Aortic smooth muscle cell (primary cell): ENCODE data around the gene RMND5B. TPM values are rescaled to one million over a fixed set of nuclear protein-coding genes. Genes with fewer than 3 reads are reported as not detected.

Experiments
- total RNA-seq: library from RNA; depleted of rRNA; stranded (reverse); fragments of >200 nt; gene quantifications from 2 replicates; pipeline ENCODE4 v1.2.3, GENCODE V29; 2014

RMND5B gene, protein sequence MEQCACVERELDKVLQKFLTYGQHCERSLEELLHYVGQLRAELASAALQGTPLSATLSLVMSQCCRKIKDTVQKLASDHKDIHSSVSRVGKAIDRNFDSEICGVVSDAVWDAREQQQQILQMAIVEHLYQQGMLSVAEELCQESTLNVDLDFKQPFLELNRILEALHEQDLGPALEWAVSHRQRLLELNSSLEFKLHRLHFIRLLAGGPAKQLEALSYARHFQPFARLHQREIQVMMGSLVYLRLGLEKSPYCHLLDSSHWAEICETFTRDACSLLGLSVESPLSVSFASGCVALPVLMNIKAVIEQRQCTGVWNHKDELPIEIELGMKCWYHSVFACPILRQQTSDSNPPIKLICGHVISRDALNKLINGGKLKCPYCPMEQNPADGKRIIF
- total RNA-seq, result 25.6 and 28.8 TPM in 2 replicates

DNA sequence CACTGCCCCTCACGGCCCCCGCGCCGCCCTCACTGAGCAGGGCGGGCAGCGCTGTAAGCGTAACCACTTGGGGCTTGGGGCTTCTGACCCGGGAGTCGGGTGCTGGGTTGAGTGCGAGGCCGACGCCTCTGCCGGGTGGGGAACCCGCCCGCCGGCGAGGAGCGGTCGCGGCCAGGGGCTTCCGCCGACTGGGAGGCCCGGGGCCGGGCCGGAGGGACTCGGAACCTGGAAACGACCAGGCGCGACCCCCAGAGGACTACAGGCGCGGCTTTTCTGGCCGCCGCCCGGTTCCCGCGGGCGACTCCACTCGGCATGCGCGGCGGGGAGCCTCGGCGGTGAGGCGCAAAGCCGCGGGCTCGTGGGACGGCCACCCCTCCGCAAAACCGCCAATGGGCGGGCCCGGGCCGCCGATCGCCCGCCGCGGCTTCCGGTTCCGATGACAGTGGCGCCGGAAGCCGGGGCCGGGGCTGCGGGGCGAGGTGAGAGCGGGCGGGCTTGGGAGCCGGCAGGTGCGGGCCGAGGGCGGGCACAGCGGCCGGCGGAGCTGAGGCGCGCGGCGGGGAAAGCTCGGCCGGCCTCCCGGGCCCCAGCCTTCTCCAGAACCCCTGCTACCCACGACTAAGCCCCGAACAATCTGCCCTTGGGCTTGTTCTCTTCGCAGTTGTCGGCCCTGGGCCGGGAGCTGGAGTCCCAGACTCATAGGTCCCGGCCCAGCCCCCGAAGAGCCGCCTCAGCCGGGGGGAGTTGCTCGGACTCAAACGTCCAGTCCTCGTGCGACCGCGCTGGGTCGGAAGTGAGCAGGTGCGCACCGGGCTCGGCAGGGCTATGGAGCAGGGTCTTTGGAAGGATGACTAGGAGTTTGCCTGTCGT is at the start of gene RMND5B:
Gene RMND5B (plus strand): TSS at position 439 of the 870 bp plus-strand sequence. CDS start 7,106 bp downstream, outside the sequence.

DNA sequence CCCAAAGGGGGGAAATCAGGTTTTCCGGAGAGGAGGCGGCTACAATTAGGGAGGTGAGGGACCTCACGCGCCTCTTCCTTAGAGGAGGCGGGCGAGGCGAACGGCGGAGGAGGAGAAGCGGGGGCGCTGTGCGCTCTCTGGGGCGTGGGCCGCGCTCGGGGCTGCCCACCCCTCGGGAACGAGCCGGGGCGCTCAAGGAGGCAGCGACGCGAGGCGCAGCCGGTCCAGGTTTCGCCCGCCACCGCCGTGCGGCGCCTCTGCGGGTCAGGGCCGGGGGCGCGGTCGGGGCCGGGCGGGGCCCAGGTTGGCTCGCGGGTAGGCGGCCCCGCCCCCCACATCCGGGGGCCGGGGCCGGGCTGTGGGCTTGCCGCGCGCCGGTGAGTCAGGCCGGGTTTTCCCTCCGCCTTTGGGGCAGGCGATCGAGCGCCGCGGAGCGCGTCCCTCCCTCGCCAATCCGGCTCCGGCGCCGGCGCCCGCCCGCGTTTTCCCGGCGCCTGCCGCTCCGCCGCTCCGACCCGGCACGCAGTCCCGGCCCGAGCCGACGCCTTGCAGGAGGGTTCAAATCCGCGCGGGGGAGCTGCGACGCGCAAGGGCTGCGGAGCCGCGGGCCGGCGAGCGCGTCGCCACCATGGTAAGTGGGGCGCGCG is 17.6 kb upstream of the RMND5B start, which contains the start of gene N4BP3:
Gene N4BP3 (plus strand): TSS at position 392 of the 647 bp plus-strand sequence. CDS start 6,052 bp downstream, outside the sequence.

DNA sequence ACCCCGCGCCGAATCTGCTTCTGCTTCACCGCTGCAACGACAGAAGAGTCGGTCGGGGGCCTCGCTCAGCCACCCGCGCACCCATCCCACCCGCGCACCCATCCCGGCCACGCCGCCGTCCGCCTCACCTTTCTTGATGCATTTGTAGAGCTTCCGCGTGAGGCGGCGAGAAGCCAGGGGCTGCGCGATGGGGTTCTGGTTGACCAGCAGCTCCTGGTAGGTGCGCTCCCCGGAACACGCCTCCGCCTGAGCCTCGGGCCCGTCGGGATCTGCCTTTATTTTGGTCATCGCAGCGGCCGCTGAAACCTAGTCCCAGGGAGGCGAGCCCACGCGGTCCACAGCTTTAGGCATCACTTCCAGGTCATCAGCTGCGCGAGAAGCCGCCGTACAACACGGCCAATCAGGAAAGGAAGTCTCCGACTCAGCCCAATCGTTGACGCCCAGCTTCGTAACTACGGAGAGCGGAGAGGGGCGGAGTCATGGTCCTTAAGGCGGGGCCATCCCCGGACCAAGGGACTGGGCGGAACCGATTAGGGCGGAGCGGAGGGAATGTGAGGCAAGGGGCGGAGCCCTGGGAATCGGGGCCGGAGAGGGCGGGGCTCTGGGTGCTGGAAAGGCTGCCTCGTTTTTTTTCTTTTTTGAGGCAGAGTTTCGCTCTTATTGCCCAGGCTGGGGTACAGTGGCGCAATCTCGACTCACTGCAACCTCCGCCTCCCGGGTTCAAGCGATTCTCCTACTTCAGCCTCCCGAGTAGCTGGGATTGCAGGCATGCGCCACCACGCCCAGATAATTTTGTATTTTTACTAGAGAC is 22.9 kb downstream of the RMND5B start, which contains the start of gene NHP2:
Gene NHP2 (minus strand): TSS at position 356 of the 811 bp plus-strand sequence. CDS start 68 bp downstream, at position 288.

DNA sequence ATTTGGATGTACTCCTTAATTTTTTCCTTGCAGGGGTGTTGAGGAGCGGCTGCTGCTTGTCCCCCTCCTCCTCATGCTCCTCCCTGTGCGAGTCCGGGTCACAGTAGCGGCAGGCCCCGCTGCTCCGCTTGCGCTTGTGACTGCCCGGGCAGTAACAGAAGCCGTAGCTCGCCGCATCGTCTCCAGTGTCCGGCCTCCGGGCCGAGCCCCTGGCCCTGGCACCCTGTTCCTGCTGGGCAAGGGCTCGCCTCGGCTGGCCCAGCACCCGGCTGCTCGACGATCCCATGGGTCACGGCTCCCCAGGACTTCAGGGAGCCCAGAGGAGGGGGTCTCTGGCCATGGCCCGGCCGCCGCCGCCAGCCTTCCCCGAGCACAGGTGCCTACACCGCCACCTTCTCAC is 56.2 kb downstream of the RMND5B start, which contains the start of gene GMCL2:
Gene GMCL2 (minus strand): TSS at position 358 of the 400 bp plus-strand sequence. CDS start 72 bp downstream, at position 286.

Other genes with a start within 250 kb of the RMND5B start
- not detected in 2 replicates for gene PROP1, start 134.8 kb upstream of the RMND5B start, total RNA-seq
- 0.68 and 1.5 TPM in 2 replicates for gene N4BP3, start 17.5 kb upstream of the RMND5B start, total RNA-seq
- gene NHP2, start 22.9 kb downstream of the RMND5B start, total RNA-seq, result 88.4 and 114 TPM in 2 replicates
- not detected in 2 replicates for gene GMCL2, start 56.4 kb downstream of the RMND5B start, total RNA-seq
- 29.1 and 47.6 TPM in 2 replicates for gene HNRNPAB, start 73.5 kb downstream of the RMND5B start, total RNA-seq
- 25.4 and 27.4 TPM in 2 replicates for gene PHYKPL, start 101.8 kb downstream of the RMND5B start, total RNA-seq